Measurements from ENCODE around the gene SALL3.

SALL3 gene

DNA sequence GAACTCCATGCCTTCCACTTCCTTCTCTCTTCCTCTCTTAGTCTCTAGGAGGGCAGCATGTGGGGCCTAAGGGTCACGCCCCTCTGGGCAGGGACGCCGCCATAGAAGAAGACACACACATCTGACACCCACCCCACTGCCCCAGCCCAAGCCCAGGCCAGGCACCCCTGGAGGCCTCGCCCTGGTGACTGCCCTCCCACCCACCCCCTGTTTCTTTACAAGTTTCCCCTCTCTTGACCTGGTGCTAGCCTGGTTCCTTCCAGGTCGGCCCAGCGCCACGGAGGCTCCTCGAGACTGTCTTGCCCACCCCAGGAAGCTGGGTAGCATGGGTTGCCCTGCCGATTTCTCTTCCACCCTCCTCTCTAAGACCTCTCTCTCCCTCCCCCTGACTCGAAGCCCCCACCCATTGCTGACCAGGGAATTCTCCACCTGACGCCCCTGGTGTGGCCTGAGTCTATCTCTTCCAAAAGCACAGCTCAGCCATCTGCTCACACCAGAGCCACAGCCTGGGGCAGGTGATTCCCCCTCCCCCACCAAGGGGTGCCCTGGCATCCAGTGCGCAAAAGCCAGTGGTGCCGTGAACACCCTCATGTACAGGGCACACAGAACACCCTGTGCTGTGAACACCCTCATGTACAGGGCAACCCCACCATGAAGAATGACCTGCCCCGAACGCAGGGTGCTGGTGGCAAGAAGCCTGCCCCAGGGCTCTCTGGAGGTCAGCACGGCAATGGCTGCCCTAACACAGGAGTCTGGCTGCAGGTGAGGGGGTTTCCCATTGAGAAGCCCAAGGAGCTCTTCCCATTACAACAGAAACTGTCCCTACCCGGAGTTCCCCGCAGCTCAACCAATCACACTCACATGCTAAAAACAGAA lies 13.5 kb upstream of the SALL3 start:
- DNase-seq (ENCODE audit: low spot score): no peak

DNA sequence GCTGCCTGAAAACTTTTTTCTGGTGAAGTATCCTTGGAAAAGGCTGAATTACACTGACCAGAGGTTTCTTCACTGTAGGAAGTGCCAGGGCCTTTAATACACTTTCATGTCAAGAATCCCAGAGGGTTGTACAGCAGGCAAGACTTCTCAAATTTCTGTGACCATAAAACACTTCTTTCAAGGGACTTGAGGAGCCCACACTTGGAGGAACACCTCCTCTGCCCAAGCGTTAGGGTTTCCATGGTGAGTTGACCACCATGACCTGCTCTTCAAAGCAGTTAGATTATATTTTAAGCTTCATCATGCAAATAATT lies 12.9 kb upstream of the SALL3 start:
- no peak for DNase-seq (ENCODE audit: low spot score)

DNA sequence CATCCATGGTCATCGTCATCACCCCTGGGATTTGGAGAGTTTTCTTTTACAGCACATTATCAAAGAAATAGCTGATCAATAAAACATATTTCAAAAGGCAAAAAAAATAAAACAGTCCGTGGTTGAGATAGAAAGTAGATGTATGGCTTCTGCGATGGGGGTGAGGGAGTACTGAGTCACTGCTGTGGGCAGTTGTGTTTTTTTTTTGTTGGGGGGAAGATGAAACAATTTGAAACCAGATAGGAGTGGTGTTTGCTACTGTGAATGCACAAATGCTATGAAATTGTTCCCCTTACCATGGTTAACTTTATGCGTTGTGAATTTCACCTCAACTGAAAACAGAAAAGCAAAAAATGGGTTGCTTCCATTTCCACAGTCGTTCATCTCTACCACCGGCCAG lies 11.9 kb upstream of the SALL3 start:
- DNase-seq (ENCODE audit: low spot score): no peak

DNA sequence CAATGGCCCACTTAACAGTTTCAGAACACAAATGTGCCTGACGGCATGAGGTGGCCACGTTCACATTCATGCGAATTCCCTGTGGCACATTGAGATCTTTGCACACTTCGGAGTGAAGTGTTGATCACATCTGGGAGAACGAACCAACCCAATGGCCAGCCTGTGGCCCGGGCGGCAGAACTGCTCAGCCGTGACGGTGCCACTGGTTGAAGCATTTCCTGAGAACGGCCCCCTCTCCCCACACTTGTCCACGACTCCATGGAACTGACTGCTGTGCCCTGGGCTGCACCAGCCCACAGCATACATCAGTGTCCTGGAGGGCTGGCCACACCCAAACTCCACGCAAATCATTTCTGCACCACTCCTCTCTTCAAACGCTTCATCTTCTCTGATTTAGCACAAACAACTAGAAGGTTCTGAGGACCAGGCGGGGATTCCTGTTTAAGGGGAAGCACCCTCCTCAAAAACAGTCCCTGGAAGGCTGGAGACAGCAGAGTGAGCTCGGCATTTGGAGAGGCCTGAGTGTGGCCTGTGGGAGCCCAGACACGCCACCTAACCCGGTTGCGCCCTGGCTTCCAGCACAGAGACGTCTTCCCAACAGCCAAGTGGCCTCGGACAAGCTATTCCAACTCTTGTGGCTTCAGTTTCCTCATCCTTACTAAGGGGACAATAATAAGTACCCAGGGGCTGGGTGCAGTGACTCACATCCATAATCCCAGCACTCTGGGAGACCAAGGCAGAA lies 9.9 kb upstream of the SALL3 start:
- DNase-seq (ENCODE audit: low spot score): no peak

DNA sequence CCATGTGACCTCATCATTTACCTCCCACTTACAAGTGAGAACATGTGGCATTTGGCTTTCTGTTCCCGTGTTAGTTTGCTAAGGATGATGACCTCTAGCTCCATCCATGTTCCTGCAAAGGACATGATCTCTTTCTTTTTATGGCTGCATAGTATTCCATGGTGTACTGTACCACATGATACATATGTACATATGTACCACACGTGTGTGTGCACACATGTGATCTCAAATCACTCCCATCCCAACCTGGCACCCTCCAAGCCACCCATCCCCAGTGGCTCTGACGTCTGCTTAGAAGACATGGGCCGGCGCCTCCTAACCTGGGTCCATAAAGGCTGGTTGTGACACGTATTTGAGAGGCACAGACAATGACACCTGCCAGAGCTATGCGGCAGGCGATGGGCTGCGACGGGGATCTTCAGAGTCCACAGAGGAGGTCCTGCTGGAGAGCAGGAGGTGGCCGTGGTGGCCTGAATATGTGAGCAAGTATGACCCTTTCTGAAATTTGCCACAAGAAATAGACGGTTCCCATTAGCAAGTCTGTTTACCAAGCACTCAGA lies 8.8 kb upstream of the SALL3 start:
- DNase-seq (ENCODE audit: low spot score): no peak

DNA sequence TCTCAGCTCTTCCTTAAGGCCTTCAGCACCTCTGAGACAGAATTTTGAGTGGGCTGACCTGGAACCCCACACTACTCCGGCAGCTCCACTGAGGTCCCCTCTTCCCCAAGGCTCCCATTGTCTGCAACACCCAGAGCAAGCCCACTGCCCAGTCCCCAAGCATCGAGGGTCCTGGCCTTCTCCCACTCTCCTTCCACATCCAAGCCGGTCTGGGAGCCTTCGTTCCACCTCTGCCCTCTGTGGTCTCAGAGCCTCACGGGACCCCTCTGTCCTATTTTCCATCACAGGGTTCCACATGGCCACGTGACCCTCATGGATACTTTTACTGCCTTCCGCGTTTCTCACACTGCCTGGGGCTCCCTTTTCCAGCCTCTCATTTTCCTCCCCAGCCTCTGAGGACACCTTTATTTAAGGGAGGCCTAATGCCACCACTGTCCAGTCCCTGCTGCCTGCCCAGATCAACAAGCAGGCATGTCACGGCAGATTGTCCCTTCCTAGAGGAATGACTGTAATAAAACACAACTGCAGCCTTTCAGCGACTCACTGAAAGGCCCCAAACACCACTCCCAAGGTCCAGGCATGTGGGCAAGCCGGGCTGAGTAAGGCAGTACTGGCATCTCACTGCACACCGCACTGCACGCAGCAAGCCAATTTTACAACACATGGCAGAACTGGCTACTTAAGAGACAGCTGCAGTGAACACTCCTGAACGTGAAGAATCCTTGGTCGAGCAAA lies 7.9 kb upstream of the SALL3 start:
- DNase-seq (ENCODE audit: low spot score): no peak

DNA sequence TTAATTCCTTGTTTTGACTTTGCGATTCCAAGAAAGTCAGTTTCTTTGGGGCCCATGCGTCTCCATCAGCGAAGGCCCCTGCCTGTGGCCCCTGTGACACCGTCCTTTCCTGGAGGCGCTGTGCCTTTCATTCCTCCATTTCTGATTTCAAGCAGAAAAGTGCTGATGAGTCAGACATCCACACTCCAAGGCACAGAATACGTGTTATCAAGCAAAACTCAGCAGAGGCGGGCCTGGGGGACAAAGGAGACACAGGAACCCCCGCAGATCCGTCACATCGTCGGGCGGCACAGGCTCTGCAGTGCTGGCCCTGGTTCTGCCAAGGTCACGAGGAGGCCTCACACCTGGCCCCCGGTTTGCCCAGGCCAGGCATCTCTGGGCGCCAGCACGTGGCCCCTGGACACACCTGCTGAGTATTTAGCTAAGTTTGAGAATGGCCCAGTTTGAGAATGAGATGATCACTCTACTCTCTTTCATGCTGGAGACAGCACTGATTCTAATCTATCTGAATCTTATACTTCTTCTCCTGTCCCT lies 7.2 kb upstream of the SALL3 start:
- DNase-seq (ENCODE audit: low spot score): no peak

DNA sequence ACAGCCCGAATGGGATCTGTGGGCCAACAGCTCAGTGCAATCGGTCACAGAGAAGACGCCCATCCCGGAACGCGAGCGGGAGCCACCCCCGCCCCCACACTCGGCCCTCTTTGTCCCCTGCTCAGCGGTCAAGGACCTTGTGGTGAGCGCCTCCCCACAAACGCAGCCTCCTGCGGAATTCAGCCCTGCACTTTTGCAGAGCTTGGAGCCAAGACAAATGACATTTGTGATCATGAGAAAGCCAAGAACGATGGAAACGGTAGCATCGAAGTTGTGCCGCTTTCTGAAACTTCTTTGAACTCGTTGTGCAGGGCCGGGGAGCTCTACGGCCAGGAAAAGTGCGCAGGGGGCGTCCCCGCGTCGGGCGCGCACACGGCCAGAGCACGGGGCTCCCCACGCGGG lies 6.7 kb upstream of the SALL3 start:
- DNase-seq (ENCODE audit: low spot score): no peak

DNA sequence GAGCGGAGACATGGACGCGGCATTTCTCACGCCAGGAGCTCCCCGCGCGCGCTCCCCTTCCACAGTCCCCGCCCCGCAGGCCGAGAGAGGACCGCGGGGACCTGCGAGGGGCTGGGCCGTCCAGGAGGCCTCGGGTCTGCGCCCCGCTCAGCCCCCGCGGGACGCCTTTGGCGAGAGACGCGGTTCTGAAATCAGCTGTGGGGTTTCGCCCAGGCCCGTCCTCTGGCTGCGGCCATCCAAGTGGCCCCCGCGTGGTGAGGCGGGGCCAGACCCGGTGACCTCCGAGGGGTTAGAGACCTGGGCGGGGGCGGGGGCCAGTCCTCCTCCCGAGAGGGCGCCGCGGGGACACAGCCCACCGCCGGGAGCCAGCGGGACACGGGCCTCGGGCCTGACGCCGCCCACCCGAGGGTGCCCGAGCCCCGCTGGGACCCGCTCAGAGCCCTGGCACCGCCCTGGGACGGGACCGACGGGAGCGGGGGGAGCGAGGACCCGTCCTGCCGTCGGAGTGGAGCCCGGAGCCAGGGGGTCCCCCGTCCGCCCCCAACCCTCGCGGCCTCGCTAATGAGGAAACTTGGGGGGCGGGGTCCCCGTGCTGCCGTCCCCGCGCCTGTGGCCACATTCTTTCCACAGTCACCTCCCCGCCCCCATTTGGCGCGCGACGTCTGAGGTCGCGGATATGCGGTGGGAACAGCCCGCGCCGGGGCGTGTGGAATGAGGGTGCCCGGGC lies 6.1 kb upstream of the SALL3 start:
- no peak for DNase-seq (ENCODE audit: low spot score)

DNA sequence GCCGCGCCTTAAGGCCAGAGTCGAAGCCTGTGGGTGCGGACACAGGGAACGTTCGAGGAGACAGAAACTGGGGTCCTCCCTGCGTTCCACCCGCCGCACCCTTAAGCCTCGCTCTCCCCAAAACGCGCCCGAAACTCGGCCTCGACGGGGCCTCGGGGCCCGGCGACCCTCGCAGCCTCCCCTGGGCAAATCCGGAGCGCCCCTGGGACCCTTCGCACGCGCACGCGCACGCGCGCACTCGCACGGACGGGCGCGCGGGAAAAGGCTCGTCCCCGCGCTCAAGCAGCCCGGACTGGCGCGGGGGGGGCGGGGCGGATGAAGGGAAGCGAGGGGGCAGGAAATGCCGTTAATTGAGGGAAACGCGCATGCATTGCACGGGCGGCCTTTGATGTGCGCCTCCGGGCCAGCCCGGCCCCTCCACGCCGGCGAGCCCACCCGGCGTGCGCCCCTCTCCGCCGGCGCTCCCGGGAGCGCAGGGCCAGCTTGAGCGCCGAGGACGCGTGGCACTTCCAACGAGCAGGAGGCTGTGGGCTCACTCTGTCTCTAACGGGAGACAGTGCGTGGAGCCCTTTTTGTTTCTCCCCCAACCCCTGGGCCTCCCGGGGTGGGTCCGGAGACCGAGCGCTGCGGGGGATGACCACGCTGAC lies 5.4 kb upstream of the SALL3 start:
- no peak for DNase-seq (ENCODE audit: low spot score)

DNA sequence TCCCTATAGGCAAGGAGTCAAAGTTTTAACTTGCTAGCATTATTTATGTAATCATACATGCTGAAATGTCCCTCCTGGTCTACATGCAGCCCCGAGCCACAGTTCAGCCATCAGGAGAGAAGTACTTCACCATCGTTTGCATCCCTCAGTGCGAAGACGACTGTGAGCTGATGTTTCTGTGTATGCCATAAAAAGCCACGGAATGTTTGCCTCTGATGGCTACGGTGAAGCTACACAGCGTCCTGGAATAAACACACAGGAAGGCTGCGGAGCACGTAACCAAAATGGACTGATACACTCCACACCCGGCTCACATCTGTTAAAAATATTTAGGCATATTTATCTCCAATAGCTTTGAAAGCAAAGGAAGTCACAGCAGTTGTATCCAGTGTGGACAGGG lies 4.3 kb upstream of the SALL3 start:
- DNase-seq (ENCODE audit: low spot score): no peak

DNA sequence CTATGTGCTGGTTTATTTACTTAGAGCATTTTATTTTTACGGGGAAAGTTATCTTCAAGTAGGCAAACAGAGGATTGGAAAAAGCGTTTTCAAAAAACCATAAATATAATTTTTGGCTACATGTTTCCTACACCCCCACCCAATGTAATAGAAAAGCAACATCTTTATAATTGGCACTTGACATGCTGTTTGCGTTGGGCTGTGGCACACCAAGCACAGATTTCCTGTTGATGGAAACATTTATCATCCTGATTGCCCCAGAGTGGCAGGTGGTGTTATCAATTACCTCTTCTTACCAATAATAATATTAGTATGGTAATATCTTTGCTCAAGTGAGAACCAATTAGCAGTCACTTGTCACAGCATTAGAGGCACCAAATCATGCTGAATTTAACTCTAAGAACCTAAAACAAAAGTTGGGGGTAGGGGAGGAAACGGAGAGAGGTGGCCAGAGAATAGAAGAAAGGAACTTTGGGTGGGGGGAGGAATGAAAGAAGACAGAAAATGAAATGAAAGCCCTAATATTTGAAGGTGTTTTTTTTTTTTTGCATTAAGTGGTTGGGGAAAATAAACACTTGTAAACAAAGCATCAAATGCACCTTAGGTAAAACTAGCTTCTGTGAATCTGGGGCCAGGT lies 3.8 kb upstream of the SALL3 start:
- no peak for DNase-seq (ENCODE audit: low spot score)

DNA sequence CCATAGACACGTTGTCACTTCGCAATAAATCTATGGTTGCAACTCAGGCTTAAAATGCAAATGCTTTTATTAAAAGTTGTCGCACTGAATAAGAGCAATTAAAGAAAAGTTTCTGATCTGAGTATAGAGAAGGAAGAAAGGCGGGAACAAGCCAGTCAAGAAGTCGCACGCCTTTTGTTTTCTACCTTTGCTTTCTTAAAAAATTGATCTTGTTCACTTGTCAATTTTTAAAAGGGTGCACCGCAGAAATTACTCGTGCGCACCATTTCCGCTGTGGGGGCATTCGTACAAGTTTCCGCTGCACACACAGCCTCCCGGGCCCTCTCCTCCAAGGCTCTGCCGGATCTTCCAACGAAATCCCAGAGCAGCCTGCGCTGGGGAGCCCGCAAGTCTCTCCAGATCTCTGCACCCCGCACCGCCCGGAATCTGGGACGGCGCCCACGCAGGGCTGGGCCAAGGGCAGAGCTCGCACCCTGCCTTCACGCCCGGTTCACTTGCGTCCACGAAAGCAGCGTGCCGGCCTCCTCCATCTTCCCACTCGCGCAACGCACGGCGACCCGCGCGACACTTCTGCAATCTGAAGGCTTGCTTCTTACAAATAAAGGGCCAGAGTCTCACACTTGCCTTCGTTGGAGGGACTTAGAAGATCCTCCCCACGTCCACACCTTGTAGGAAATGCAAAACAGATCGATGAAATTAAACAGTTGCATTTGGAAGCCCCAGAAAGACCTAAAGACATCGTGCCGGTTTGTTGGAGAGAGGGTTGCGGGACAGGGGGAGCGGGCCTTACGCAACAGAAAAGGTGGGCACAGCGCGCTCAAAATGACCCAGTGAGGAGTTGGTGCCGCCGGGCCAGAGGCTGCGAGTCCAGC lies 2.6 kb upstream of the SALL3 start:
- no peak for DNase-seq (ENCODE audit: low spot score)

DNA sequence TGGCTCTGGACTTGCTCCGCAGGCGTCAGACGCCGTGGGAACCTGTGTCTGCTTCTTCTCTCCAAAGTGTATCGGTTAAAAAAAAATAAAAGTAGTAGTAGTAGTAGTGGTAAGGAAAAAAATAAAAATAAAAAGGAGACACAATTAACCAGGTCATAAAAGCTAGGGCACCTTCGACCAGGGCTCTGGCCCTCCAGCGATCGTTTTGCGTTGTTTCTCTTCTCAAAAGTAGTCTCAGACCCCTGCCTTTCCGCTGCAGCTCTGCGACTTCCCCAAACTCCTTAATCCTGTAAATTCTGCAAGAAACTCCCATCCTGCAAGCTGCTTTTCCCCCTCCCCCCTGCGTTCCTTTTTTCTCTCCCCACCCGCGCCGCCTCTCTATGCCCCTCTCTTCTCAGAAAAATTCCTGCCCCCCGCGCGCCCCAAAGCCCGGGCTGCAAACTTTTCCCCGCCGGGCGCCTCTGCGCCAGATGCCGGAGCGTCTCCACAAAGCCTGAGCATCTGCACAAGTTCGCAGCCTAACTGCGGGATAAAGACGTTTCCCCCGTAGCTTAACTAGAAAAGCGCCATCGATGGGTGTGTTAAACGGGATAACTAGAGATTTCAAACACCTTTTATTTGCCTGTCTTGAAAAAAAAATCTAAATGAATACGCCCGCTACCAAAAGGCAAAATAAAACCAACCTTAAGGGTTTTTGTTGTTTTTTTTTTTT lies 1.8 kb upstream of the SALL3 start:
- DNase-seq (ENCODE audit: low spot score): no peak

DNA sequence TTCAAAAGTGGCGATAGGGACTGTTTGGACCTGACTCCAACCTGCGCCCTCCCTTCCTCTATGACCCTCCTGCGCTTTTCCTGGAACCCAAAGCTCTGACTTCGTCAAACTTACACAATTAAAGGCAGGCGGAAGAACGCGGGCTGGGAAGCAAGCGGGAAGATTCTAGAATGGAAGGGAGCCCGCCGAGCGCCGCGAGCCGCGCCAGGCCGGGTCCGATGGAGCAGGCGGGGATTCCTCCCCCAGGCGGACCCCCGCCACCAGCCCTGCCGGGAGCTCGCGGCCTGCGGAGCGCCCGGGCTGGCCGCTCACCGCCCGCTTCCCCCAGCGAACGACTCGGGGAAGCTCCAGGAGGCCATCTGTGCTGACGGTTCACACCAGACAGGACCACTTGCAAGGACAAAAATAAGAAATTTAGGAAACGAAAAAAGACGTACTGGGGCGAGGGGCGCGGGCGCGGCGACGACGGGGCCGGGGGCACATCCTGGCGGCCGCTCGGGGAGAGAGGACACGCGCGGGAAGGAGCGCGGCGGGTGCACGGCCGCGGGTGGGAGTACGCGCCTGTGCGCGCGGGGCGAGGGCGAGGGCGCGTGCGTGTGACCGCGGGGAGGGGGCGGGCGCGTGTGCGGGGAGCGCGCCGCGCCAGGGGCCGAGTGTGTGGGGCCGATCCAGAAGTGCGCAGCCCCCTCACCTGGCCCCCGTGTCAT lies 1.1 kb upstream of the SALL3 start:
- DNase-seq (ENCODE audit: low spot score): no peak

DNA sequence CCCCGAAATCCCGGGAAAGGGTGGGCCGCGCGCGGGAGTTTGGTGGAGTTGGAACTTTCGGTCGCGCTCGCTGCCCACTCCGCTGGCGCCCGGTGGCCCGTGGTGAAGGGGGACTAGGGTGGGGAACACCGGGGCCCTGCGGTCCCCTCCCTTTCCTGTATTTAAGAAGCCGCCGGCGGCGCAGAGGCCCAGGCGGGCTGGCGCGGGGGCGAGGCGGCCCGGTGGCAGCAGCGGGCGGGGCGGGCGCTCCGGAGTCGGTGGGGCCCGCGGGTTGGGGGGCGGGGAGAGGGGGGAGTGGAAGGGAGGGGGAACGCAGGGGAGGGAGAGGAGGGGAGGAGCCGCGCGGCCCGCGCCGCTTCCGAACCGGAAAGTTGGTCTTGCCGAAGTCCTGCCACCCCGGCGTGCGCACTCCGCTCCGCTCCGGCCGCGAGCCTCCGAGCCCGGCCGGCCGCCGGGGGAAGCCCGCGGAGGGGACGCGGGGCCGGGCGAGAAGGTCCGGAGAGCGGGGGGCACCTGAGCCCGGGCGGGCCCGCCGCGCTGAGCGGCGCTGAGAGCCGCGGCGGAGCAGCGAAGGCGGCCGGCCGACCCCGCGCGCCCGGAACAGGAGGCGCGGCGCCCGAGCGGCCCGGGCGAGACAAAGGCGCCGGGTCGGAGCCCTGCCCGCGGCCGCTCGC lies 425 bp upstream of the SALL3 start:
- DNase-seq (ENCODE audit: low spot score): no peak

DNA sequence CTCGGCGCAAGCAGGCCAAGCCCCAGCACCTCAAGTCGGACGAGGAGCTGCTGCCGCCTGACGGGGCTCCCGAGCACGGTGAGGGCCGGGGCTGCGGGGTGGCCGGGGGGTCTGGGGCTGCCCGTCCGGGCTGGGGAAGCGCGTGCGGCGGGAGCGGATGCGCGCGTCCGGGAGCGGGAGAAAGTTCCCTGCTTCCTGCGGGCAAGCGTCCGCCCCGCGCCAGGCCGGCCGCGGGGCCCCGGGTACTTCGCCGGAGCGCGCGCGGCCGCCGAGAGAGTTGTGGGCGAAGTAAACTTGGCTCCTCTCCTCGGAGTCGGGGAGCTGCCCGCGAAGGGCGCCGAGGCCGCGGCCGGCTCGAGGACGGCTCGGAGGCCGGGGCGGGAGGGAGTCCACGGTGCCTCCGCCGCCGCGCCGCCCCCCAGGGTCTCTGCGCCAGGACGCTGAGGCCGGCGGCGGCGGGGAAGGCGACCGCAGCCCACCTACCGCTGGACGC lies 707 bp downstream of the SALL3 start:
- no peak for DNase-seq (ENCODE audit: low spot score)

Measured in kidney capillary endothelial cell (primary cell).